H1 (cell line): ENCODE results near the gene CACNB4. TPM values are rescaled to one million over a fixed set of nuclear protein-coding genes. Genes with fewer than 3 reads are reported as not detected.

ENCODE experiments used
- TCF12 ChIP-seq: IDR thresholded peaks from 2 replicates; pipeline ENCODE4 v1.6.1; 2011; ENCODE audit warnings: low read depth, mild to moderate bottlenecking, low read length
- polyA plus RNA-seq, 7 experiments: library from polyadenylated mRNA; depleted of rRNA in 3 of 7; stranded (reverse) in 5 of 7; unstranded in 2 of 7; fragments of >200 nt in 5 of 7; fragments of 200-250 nt in 2 of 7; gene quantifications; 1 replicate in 5 of 7; 2 replicates in 1 of 7; 4 replicates in 1 of 7; pipeline versions ENCODE4 v1.2.1 to v1.2.3, GENCODE V29; 2011 to 2013; ENCODE audit warnings: missing spikeins in 2 of 7, mixed read lengths in 2 of 7
- total RNA-seq: library from RNA; stranded (reverse); fragmentation: NEBNext Ultra II Directional; extraction: Animal tissue kit (Norgen Biotek cat#: 25700); gene quantifications from 2 replicates; pipeline ENCODE4 v1.2.1, GENCODE V29; 2021

Gene CACNB4
- total and polyA plus RNA-seq, 2 of the 8 experiments (the other 6 are each of a cell fraction or from before 2014, with no cell fraction given) = 2.0 to 4.0 TPM

DNA sequence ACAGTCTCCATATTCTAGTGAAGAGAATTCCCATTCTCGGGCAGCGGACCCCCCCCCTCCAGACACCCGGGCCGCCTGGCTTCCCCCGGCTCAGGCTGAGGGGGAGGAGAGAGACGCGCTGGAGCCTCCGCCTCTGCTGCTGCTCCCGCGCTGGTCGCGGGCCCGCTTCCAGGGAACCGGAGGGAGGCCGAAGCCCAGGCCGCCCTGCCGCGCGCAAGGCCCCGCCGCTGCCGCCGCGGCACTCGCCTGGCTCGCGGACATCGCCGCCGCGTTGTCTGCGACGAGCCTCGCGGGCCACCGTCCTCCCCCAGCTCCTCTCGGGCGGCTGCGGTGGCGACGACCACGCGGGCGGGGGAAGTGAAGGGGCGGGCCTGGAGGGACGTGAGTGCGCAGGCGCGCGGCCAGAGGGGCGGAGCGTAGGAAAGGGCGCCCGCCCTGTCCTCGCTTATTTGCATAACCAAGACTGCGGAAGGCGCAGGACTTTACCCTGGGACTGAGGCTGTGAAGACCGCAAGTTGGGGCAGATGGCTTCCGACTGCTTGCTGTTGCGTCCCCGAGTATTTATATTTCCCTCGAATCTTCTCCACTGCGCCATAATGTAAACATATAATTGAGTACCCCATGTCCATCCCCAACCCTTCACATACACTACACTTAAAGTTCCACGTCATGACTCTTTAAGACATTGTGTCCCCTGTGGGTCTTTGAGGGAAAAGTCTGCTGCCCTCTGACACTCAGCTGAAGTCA lies 270.5 kb downstream of the CACNB4 start, which contains the start of gene ARL5A (continued):
- no peak for TF ChIP-seq TCF12
